ENCODE results near the gene LEMD3. TPM values are rescaled to one million over a fixed set of nuclear protein-coding genes. Genes with fewer than 3 reads are reported as not detected.

The LEMD3 gene
- total RNA-seq, 1 experiment from 2014 or later = 57.8 TPM

GRCh38 chr12:65278576-65279368, 109.4 kb downstream of the LEMD3 start, which contains the start of gene MSRB3:
TSS of gene MSRB3 (plus strand) at chr12:65278683. CDS start at chr12:65308580, 29,897 bp downstream.
- TF ChIP-seq EZH2 (IDR thresholded peaks at IDR 0.05; ENCODE audit: low read length, unreplicated experiment) = no peak
- TF ChIP-seq EZH2phosphoT487 (IDR thresholded peaks at IDR 0.05; ENCODE audit: borderline replicate concordance, low read length) = no peak
- TF ChIP-seq CTCF (conservative IDR thresholded peaks at IDR 0.05; ENCODE audit: low read depth, low read length) = no peak; the same call in 1 of the 2 replicates
- Histone ChIP-seq H3K4me3 (ENCODE audit: low read length) (peak within 1 kb of the TSS; percentile 91), H3K9me3 (ENCODE audit: low read length) (no peaks in the 10 kb centered on the region), H3K4me1 (ENCODE audit: insufficient read depth, low read length) (peaks cover 5% of the 10 kb centered on the region; the same call in 1 of the 2 replicates), H3K9ac (ENCODE audit: low read length) (peak within 1 kb of the TSS; percentile 57), H3K27ac (ENCODE audit: low read length) (no peak within 1 kb of the TSS), H3K9me2 (replicated peaks; ENCODE audit: low read length) (no peaks in the 10 kb centered on the region), H3F3A (ENCODE audit: low read length, unreplicated experiment) (no peaks in the 10 kb centered on the region), H3K79me2 (ENCODE audit: low read length) (0 out of 2 replicates have a peak, but pooled peaks cover 5% of the 10 kb centered on the region), H3K27me3 (ENCODE audit: low read length) (no peaks in the 10 kb centered on the region), H4K20me1 (ENCODE audit: low read length) (no peaks in the 10 kb centered on the region), H2AFZ (ENCODE audit: low read length) (peak within 1 kb of the TSS; percentile 98), H3K4me2 (ENCODE audit: low read length) (peak within 1 kb of the TSS; percentile 95), H3K36me3 (ENCODE audit: low read depth, low read length) (no peaks in the 10 kb centered on the region)
- ChIA-PET POLR2A (ENCODE audit: unreplicated experiment) (interaction anchor here (0.6 kb wide), 1 partner anchor 11 kb away, joined by 3 read pairs; no protein-coding TSS in a partner anchor), CTCF (no interaction called here)
- peak; percentile 79 for ATAC-seq
- peak; percentile 61 for DNase-seq
- BruUV-seq (replicated peaks) = no TSS peak
- intact Hi-C loops (cut with micrococcal nuclease) = no loop called here

GRCh38 chr12:65279369-65280112, 110.2 kb downstream of the LEMD3 start:
- peak; percentile 2; the same call in 1 of the 2 replicates for ATAC-seq
- intact Hi-C loops (cut with micrococcal nuclease) = loop anchor here (5.0 kb wide), 1 partner anchor 387 kb away; no protein-coding TSS in a partner anchor

DNA sequence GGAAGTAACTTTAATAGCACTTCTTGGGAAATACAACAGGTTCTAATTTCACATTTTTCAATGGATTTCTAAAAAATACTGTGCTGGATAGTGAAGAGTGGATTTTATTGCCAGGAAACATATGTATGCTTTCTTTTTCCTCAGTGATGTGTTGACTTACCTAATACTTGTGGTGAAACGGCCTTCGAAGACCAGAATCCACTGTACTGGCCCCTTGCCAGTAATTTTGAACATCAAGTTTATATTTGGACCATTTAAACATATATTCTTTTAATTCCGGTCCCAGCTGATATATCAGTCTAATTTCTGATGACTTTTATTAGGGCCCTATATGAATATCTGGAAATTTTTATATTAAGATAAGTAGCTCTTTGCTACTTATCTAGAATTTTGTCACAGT, 110.9 kb downstream of the LEMD3 start:
- Histone ChIP-seq H3K79me2 (ENCODE audit: low read length) (0 out of 2 replicates have a peak, but pooled peaks cover 5% of the 10 kb centered on the region), H2AFZ (ENCODE audit: low read length) (no peak overlapping the region), H3K9ac (ENCODE audit: low read length) (no peak overlapping the region; the same call in 1 of the 2 replicates), H3K9me2 (replicated peaks; ENCODE audit: low read length) (no peaks in the 10 kb centered on the region), H3K4me1 (ENCODE audit: insufficient read depth, low read length) (peaks cover 5% of the 10 kb centered on the region; the same call in 1 of the 2 replicates), H3K27ac (ENCODE audit: low read length) (no peak overlapping the region), H4K20me1 (ENCODE audit: low read length) (no peaks in the 10 kb centered on the region), H3K4me2 (ENCODE audit: low read length) (peak overlapping the region; percentile 95; the same call in 1 of the 2 replicates), H3K36me3 (ENCODE audit: low read depth, low read length) (no peaks in the 10 kb centered on the region), H3K4me3 (ENCODE audit: low read length) (0 out of 2 replicates have a peak overlapping the region, but pooled peaks have one; percentile 91), H3K27me3 (ENCODE audit: low read length) (no peaks in the 10 kb centered on the region), H3K9me3 (ENCODE audit: low read length) (no peaks in the 10 kb centered on the region), H3F3A (ENCODE audit: low read length, unreplicated experiment) (no peaks in the 10 kb centered on the region)
- ChIA-PET CTCF (no interaction called here), POLR2A (ENCODE audit: unreplicated experiment) (no interaction called here)
- ATAC-seq (no peak), DNase-seq (no peak)
- BruUV-seq (replicated peaks) = no TSS peak
- intact Hi-C loops (cut with micrococcal nuclease) = loop anchor here (5.0 kb wide), 1 partner anchor 388 kb away; no protein-coding TSS in a partner anchor
- TF ChIP-seq EZH2 (IDR thresholded peaks at IDR 0.05; ENCODE audit: low read length, unreplicated experiment) = no peak
- no peak for TF ChIP-seq EZH2phosphoT487 (IDR thresholded peaks at IDR 0.05; ENCODE audit: borderline replicate concordance, low read length)
- no peak for TF ChIP-seq CTCF (conservative IDR thresholded peaks at IDR 0.05; ENCODE audit: low read depth, low read length)

More at GRCh38 chr12:65279369-65280112, 110.2 kb downstream of the LEMD3 start:
- H3K79me2 ChIP-seq (ENCODE audit: low read length) = 0 out of 2 replicates have a peak, but pooled peaks cover 5% of the 10 kb centered on the region
- H4K20me1 ChIP-seq (ENCODE audit: low read length) = no peaks in the 10 kb centered on the region
- H3K4me2 ChIP-seq (ENCODE audit: low read length) = peak overlapping the region; percentile 95
- POLR2A ChIA-PET (ENCODE audit: unreplicated experiment) = interaction anchor here (0.6 kb wide), 1 partner anchor 10 kb away, joined by 3 read pairs; no protein-coding TSS in a partner anchor
- peaks cover 5% of the 10 kb centered on the region; the same call in 1 of the 2 replicates for H3K4me1 ChIP-seq (ENCODE audit: insufficient read depth, low read length)
- H2AFZ ChIP-seq (ENCODE audit: low read length) = peak overlapping the region; percentile 98
- TF ChIP-seq EZH2phosphoT487 (IDR thresholded peaks at IDR 0.05; ENCODE audit: borderline replicate concordance, low read length) (no peak), EZH2 (IDR thresholded peaks at IDR 0.05; ENCODE audit: low read length, unreplicated experiment) (no peak)
- BruUV-seq (replicated peaks) = TSS peak; percentile 30
- no peaks in the 10 kb centered on the region for H3K27me3 ChIP-seq (ENCODE audit: low read length)
- H3K9me2 ChIP-seq (replicated peaks; ENCODE audit: low read length) = no peaks in the 10 kb centered on the region
- H3K4me3 ChIP-seq (ENCODE audit: low read length) = peak overlapping the region; percentile 91
- no peak for DNase-seq
- no peaks in the 10 kb centered on the region for H3K9me3 ChIP-seq (ENCODE audit: low read length)
- CTCF ChIA-PET = no interaction called here
- H3F3A ChIP-seq (ENCODE audit: low read length, unreplicated experiment) = no peaks in the 10 kb centered on the region
- H3K36me3 ChIP-seq (ENCODE audit: low read depth, low read length) = no peaks in the 10 kb centered on the region
- H3K9ac ChIP-seq (ENCODE audit: low read length) = peak overlapping the region; percentile 57; the same call in 1 of the 2 replicates
- no peak overlapping the region for H3K27ac ChIP-seq (ENCODE audit: low read length)
